Measurements from ENCODE around the gene DAPK3. TPM values are rescaled to one million over a fixed set of nuclear protein-coding genes. Genes with fewer than 3 reads are reported as not detected.
A peak's percentile ranks its signal among the peaks of the same experiment; 100 is the strongest.

The DAPK3 gene
- total RNA-seq, 4 donors from 2014 or later = 58.8 to 87.7 (median 70.3) TPM

- H3K36me3 ChIP-seq = peaks cover 25 to 63% (median 58%) of the 10 kb centered on the region in 3 donors
- peaks cover 3 to 69% (median 29%) of the 10 kb centered on the region in 4 donors for H3K4me1 ChIP-seq
- H3K27me3 ChIP-seq = no peaks in the 10 kb centered on the region
- H3K4me3 ChIP-seq = no peak overlapping the region
- no peak for DNase-seq (ENCODE audit: low spot score in 2 of 2)
- 70 to 83% methylated on average over 26 to 38 of the region's 40 CpGs for WGBS, 2 donors
- no peak for TF ChIP-seq CTCF (IDR thresholded peaks at IDR 0.05)
- no peak for TF ChIP-seq POLR2A (IDR thresholded peaks at IDR 0.05)
- TF ChIP-seq EP300 (IDR thresholded peaks at IDR 0.05) = no peak
- peak overlapping the region in 2 of 4 donors; percentile 89 to 94 for H3K27ac ChIP-seq
- H3K9me3 ChIP-seq = no peaks in the 10 kb centered on the region
Measured at GRCh38 chr19:3982701-3983541, 12.0 kb upstream of the DAPK3 start.

GRCh38 chr19:3981736-3982681 lies 11.1 kb upstream of the DAPK3 start:
- Histone ChIP-seq H3K4me3 (no peak overlapping the region), H3K36me3 (peaks cover 30 to 72% (median 68%) of the 10 kb centered on the region in 3 donors), H3K4me1 (peaks cover 3 to 62% (median 26%) of the 10 kb centered on the region in 4 donors), H3K9me3 (no peaks in the 10 kb centered on the region), H3K27me3 (no peaks in the 10 kb centered on the region), H3K27ac (peak overlapping the region in 1 of 4 donors; percentile 89)
- DNase-seq (ENCODE audit: low spot score in 2 of 2) = no peak
- WGBS, 2 donors = 85 to 88% methylated on average over 36 to 39 of the region's 39 CpGs
- TF ChIP-seq EP300 (IDR thresholded peaks at IDR 0.05) (no peak), POLR2A (IDR thresholded peaks at IDR 0.05) (no peak), CTCF (IDR thresholded peaks at IDR 0.05) (no peak)

GRCh38 chr19:3981373-3981735 lies 10.5 kb upstream of the DAPK3 start:
- H3K27ac ChIP-seq = no peak overlapping the region
- H3K4me3 ChIP-seq = no peak overlapping the region
- peaks cover 0 to 55% (median 19%) of the 10 kb centered on the region in 4 donors for H3K4me1 ChIP-seq
- DNase-seq (ENCODE audit: low spot score in 2 of 2) = no peak
- peaks cover 30 to 79% (median 74%) of the 10 kb centered on the region in 3 donors for H3K36me3 ChIP-seq
- H3K9me3 ChIP-seq = no peaks in the 10 kb centered on the region
- TF ChIP-seq EP300 (IDR thresholded peaks at IDR 0.05) (no peak), CTCF (IDR thresholded peaks at IDR 0.05) (no peak), POLR2A (IDR thresholded peaks at IDR 0.05) (no peak)
- 88 to 89% methylated on average over 10 of the region's 10 CpGs for WGBS, 2 donors
- no peaks in the 10 kb centered on the region for H3K27me3 ChIP-seq

GRCh38 chr19:3980353-3981251 lies 9.7 kb upstream of the DAPK3 start:
- 88 to 90% methylated on average over 30 of the region's 31 CpGs for WGBS, 2 donors
- H3K4me3 ChIP-seq = no peak overlapping the region
- H3K27ac ChIP-seq = no peak overlapping the region
- no peaks in the 10 kb centered on the region for H3K9me3 ChIP-seq
- H3K36me3 ChIP-seq = peaks cover 30 to 86% (median 82%) of the 10 kb centered on the region in 3 donors
- peaks cover 0 to 48% (median 12%) of the 10 kb centered on the region in 4 donors for H3K4me1 ChIP-seq
- H3K27me3 ChIP-seq = no peaks in the 10 kb centered on the region
- TF ChIP-seq POLR2A (IDR thresholded peaks at IDR 0.05) (no peak), EP300 (IDR thresholded peaks at IDR 0.05) (no peak), CTCF (IDR thresholded peaks at IDR 0.05) (no peak)
- no peak for DNase-seq (ENCODE audit: low spot score in 2 of 2)
